Peyer's patch (tissue), 4 donors: ENCODE results near the gene TFF1. TPM values are rescaled to one million over a fixed set of nuclear protein-coding genes. Genes with fewer than 3 reads are reported as not detected.

Source experiments
- DNase-seq, 3 donors: peaks; one replicate each; pipeline ENCODE4 v3.0.0-alpha.2; 2017 to 2019
- H3K27ac ChIP-seq, 4 donors: fragments of 200-600 bp; sonication (generic); one replicate each; pipeline ENCODE4 v1.5.1; 2016 to 2019
- H3K27me3 ChIP-seq, 2 donors: fragments of 200-600 bp; sonication (generic); one replicate each; pipeline ENCODE4 v1.5.1; 2019
- H3K36me3 ChIP-seq, 3 donors: fragments of 200-600 bp; sonication (generic); one replicate each; pipeline ENCODE4 v1.5.1; 2016 to 2019
- H3K4me1 ChIP-seq, 4 donors: fragments of 200-600 bp; sonication (generic); one replicate each; pipeline ENCODE4 v1.5.1; 2016 to 2019
- H3K4me3 ChIP-seq, 4 donors: fragments of 200-600 bp; sonication (generic); 1 replicate in 3 of 4; 2 replicates in 1 of 4; pipeline ENCODE4 v1.5.1; 2016 to 2019; ENCODE audit warnings: mild to moderate bottlenecking in 1 of 4
- H3K9me3 ChIP-seq, 4 donors: fragments of 200-600 bp; sonication (generic); one replicate each; pipeline ENCODE4 v1.5.1; 2016 to 2019; ENCODE audit warnings: mild to moderate bottlenecking in 1 of 4
- CTCF ChIP-seq, 6 experiments: fragments of 450-650 bp in 4 of 6; fragments of 200-600 bp in 2 of 6; sonication (generic) in 1 of 6; IDR thresholded peaks; one replicate each; pipeline ENCODE4 v1.5.1; 2017 to 2019; ENCODE audit warnings: antibody characterized with exemption in 6 of 6, mild to moderate bottlenecking in 3 of 6, moderate library complexity in 1 of 6
- POLR2A ChIP-seq, 2 donors: fragments of 450-650 bp; IDR thresholded peaks; one replicate each; pipeline ENCODE4 v1.5.1; 2017; ENCODE audit warnings: antibody characterized with exemption in 2 of 2, mild to moderate bottlenecking in 2 of 2, moderate library complexity in 2 of 2
- total RNA-seq, 4 donors: library from RNA; depleted of rRNA; stranded (reverse); fragments of >200 nt; gene quantifications; one replicate each; pipeline ENCODE4 v1.1.0, GENCODE V29; 2016

Gene TFF1
- total RNA-seq, 4 donors from 2014 or later, result 32.4 to 136 (median 103) TPM; not detected in 1

DNA sequence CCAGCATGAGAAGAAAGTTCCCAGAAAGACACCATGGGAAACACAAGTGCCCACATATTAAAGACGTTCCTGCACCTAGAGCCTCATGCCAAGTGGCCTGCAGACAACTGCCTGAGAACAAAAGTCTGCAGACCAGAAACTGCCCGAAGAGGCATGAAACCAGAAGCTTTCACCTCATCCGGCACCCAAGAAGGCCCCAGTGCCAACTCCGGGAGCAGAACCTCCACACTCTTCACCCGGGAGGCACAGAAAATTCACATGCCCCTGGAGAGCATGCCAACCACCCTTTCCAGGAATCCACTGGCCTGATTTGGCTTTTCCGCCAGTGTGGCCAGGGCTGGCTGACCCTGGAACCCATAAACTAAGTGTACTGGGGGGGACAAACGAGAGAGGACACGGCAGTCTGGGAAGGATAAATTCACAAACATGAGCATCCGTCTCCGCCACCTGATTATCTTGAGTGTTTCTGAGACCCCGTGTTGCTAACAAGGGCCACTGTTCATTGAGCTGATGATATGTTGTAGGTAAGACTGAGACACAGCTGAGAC, 22.3 kb downstream of the TFF1 start:
- Histone ChIP-seq H3K27me3 (no peaks in the 10 kb centered on the region), H3K36me3 (no peaks in the 10 kb centered on the region), H3K4me1 (no peaks in the 10 kb centered on the region), H3K9me3 (no peaks in the 10 kb centered on the region), H3K4me3 (no peak overlapping the region), H3K27ac (no peak overlapping the region)
- DNase-seq, result no peak
- TF ChIP-seq CTCF (IDR thresholded peaks at IDR 0.05) (no peak), POLR2A (IDR thresholded peaks at IDR 0.05) (no peak)

DNA sequence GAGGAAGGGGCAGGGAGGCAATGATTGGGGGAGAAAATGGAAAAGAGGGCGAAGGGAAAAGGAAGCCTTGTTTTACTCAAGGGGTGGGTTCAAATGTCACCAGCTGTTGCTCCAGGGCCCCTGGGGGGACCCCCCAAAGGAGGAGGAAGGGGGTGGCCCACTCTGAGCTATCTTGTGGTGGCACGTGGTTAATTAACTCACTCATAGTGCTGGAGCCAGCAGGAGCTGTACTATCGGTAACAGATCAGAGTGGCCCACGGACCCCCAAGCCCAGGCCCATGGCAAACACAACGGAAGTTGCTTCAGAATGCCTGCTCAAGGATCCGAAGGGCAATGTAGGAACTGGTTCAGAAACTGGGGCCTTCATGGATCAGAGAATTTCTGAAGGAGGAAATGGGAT, 22.8 kb downstream of the TFF1 start:
- no peaks in the 10 kb centered on the region for H3K9me3 ChIP-seq
- H3K4me3 ChIP-seq, result no peak overlapping the region
- H3K4me1 ChIP-seq, result peaks cover 0 to under 1% (median 0%) of the 10 kb centered on the region in 4 donors
- H3K27me3 ChIP-seq, result no peaks in the 10 kb centered on the region
- H3K36me3 ChIP-seq, result no peaks in the 10 kb centered on the region
- TF ChIP-seq POLR2A (IDR thresholded peaks at IDR 0.05) (no peak), CTCF (IDR thresholded peaks at IDR 0.05) (no peak)
- no peak overlapping the region for H3K27ac ChIP-seq
- no peak for DNase-seq

DNA sequence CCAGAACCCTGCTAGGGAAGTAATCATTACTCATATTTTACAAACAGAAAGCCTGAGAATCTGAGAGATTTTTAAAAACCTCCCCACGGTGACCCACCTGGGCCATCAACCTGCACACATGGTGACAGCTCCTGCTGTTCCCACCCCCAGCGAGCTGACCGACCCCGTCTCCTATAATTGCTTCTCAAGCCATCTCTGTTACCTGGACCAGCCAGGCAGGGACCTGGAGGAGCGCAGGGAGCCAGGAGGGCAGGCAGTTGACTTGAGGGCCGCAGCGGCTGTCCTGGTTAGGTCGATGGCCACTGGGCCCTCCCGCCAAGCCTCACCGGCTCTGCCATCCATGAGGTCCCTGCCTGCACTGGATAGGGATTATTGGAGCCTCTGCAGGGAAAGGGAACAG, 23.2 kb downstream of the TFF1 start:
- Histone ChIP-seq H3K36me3 (no peaks in the 10 kb centered on the region), H3K4me3 (no peak overlapping the region), H3K27ac (no peak overlapping the region), H3K4me1 (peaks cover 0 to 5% (median 0%) of the 10 kb centered on the region in 4 donors), H3K27me3 (no peaks in the 10 kb centered on the region), H3K9me3 (no peaks in the 10 kb centered on the region)
- DNase-seq, result no peak
- no peak for TF ChIP-seq POLR2A (IDR thresholded peaks at IDR 0.05)
- no peak for TF ChIP-seq CTCF (IDR thresholded peaks at IDR 0.05)

- DNase-seq, result no peak
- Histone ChIP-seq H3K9me3 (no peaks in the 10 kb centered on the region), H3K4me1 (peaks cover 0 to 14% (median 0%) of the 10 kb centered on the region in 4 donors), H3K4me3 (no peak overlapping the region), H3K36me3 (no peaks in the 10 kb centered on the region), H3K27me3 (no peaks in the 10 kb centered on the region), H3K27ac (no peak overlapping the region)
- no peak for TF ChIP-seq CTCF (IDR thresholded peaks at IDR 0.05)
- no peak for TF ChIP-seq POLR2A (IDR thresholded peaks at IDR 0.05)
Observed at GRCh38 chr21:42341776-42342542, 24.4 kb downstream of the TFF1 start.

GRCh38 chr21:42340187-42341050, 25.9 kb downstream of the TFF1 start:
- no peak for TF ChIP-seq CTCF (IDR thresholded peaks at IDR 0.05)
- no peak for TF ChIP-seq POLR2A (IDR thresholded peaks at IDR 0.05)
- Histone ChIP-seq H3K36me3 (no peaks in the 10 kb centered on the region), H3K27ac (no peak overlapping the region), H3K4me1 (peaks cover 0 to 14% (median 2%) of the 10 kb centered on the region in 4 donors), H3K4me3 (no peak overlapping the region), H3K27me3 (no peaks in the 10 kb centered on the region), H3K9me3 (no peaks in the 10 kb centered on the region)
- no peak for DNase-seq
